H1 (cell line): ENCODE measurements around the gene ZBTB4. TPM values are rescaled to one million over a fixed set of nuclear protein-coding genes. Genes with fewer than 3 reads are reported as not detected.

Experiments
- CTCF ChIA-PET: fragments of 300-600 bp; sonication (Branson Sonifier 250); formaldehyde crosslinking; loops from one replicate; lab custom pipeline; 2021; ENCODE audit not compliant: partially characterized antibody; lab: Charles Lee
- POLR2A ChIA-PET: fragments of 300-600 bp; sonication (Branson Sonifier 250); formaldehyde crosslinking; loops from one replicate; lab custom pipeline; 2021; ENCODE audit warnings: inconsistent platforms; ENCODE audit not compliant: partially characterized antibody; lab: Charles Lee
- DNase-seq, 2 experiments: peaks; one replicate each; pipeline versions ENCODE4 v3.0.0 to v3.0.0-alpha.2; 2010 to 2022; ENCODE audit warnings: low spot score in 2 of 2, low read depth in 1 of 2, mixed read lengths in 1 of 2
- FAIRE-seq: peaks from 2 replicates; lab custom pipeline; 2011; peaks lifted over from hg19 to GRCh38; lab: Jason Lieb, UNC
- H2AFZ ChIP-seq: 2 replicates; pipeline ENCODE4 v1.8.1; 2012; ENCODE audit warnings: low read length, inconsistent platforms
- H2AK5ac ChIP-seq: 2 replicates; pipeline ENCODE4 v1.6.1; 2013; ENCODE audit warnings: low read depth, low read length
- H2BK120ac ChIP-seq: replicated peaks from 2 replicates; pipeline ENCODE3; 2013; ENCODE audit warnings: low read depth, low read length, inconsistent platforms
- H2BK12ac ChIP-seq: 2 replicates; pipeline ENCODE4 v1.6.1; 2013; ENCODE audit warnings: low read depth, low read length
- H2BK15ac ChIP-seq: 2 replicates; pipeline ENCODE4 v1.6.1; 2013; ENCODE audit warnings: low read length
- H2BK20ac ChIP-seq: 2 replicates; pipeline ENCODE4 v1.6.1; 2013; ENCODE audit warnings: low read length
- H2BK5ac ChIP-seq: 2 replicates; pipeline ENCODE4 v1.6.1; 2013; ENCODE audit warnings: low read depth, low read length
- H3K14ac ChIP-seq: 2 replicates; pipeline ENCODE4 v1.6.1; 2013; ENCODE audit warnings: inconsistent platforms; ENCODE audit not compliant: insufficient read length
- H3K18ac ChIP-seq: 2 replicates; pipeline ENCODE4 v1.6.1; 2013; ENCODE audit warnings: low read length; ENCODE audit errors: extremely low read depth
- H3K23ac ChIP-seq: 2 replicates; pipeline ENCODE4 v1.6.1; 2013; ENCODE audit warnings: inconsistent platforms; ENCODE audit not compliant: insufficient read length
- H3K23me2 ChIP-seq: 2 replicates; pipeline ENCODE4 v1.6.1; 2013; ENCODE audit warnings: low read depth, low read length
- H3K27ac ChIP-seq: 2 replicates; pipeline ENCODE4 v1.6.1; 2011; ENCODE audit warnings: low read depth, low read length, inconsistent platforms
- H3K27me3 ChIP-seq, 4 experiments: replicated peaks in 1 of 4; 1 replicate in 1 of 4; 2 replicates in 3 of 4; pipeline versions ENCODE4 v1.6.1 to v1.8.1; 2011 to 2013; ENCODE audit warnings: low read length in 3 of 4, mild to moderate bottlenecking in 3 of 4, inconsistent platforms in 2 of 4, mixed read lengths in 2 of 4, moderate library complexity in 1 of 4; ENCODE audit not compliant: control insufficient read depth in 3 of 4, insufficient read depth in 3 of 4; ENCODE audit errors: extremely low read depth in 1 of 4
- H3K36me3 ChIP-seq, 4 experiments: 2 replicates each; pipeline versions ENCODE4 v1.6.1 to v1.8.1; 2011 to 2013; ENCODE audit warnings: mild to moderate bottlenecking in 4 of 4, low read length in 3 of 4, moderate library complexity in 2 of 4, control low read depth in 1 of 4, inconsistent platforms in 1 of 4; ENCODE audit not compliant: insufficient read depth in 4 of 4, control insufficient read depth in 2 of 4
- H3K4ac ChIP-seq: replicated peaks from 2 replicates; pipeline ENCODE3; 2013; ENCODE audit warnings: low read length, low read depth, mixed read lengths, inconsistent platforms; ENCODE audit not compliant: insufficient read length
- H3K4me1 ChIP-seq, 4 experiments: replicated peaks in 1 of 4; 1 replicate in 1 of 4; 2 replicates in 3 of 4; pipeline versions ENCODE4 v1.6.1 to v1.8.1; 2011 to 2013; ENCODE audit warnings: low read length in 3 of 4, inconsistent platforms in 2 of 4, mixed read lengths in 1 of 4; ENCODE audit not compliant: insufficient read depth in 4 of 4, control insufficient read depth in 3 of 4
- H3K4me2 ChIP-seq, 2 experiments: 2 replicates each; pipeline versions ENCODE4 v1.6.1 to v1.8.1; 2011 to 2013; ENCODE audit warnings: low read depth in 2 of 2, low read length in 2 of 2, control low read depth in 1 of 2, inconsistent platforms in 1 of 2, mild to moderate bottlenecking in 1 of 2; ENCODE audit not compliant: insufficient read depth in 1 of 2
- H3K4me3 ChIP-seq, 4 experiments: fragments of 200-600, 300-600 bp in 1 of 4; sonication (generic), shearing (Covaris generic), sonication (Bioruptor Twin) in 1 of 4; 2 replicates each; pipeline versions ENCODE4 v1.5.1 to v1.8.1; 2011 to 2016; ENCODE audit warnings: low read length in 4 of 4, low read depth in 3 of 4, control low read depth in 2 of 4, inconsistent platforms in 2 of 4, mild to moderate bottlenecking in 2 of 4, mixed read lengths in 1 of 4, moderate library complexity in 1 of 4; ENCODE audit not compliant: insufficient read depth in 2 of 4; ENCODE audit errors: extremely low read depth in 1 of 4
- H3K56ac ChIP-seq: replicated peaks from 2 replicates; pipeline ENCODE3; 2013; ENCODE audit warnings: low read depth, mild to moderate bottlenecking, mixed read lengths, low read length, inconsistent platforms; ENCODE audit not compliant: insufficient read length
- H3K79me1 ChIP-seq: 2 replicates; pipeline ENCODE4 v1.6.1; 2013; ENCODE audit warnings: low read depth, low read length, control low read depth
- H3K79me2 ChIP-seq, 2 experiments: 2 replicates each; pipeline versions ENCODE4 v1.6.1 to v1.8.1; 2012 to 2013; ENCODE audit warnings: low read length in 2 of 2, mild to moderate bottlenecking in 2 of 2, inconsistent platforms in 1 of 2; ENCODE audit not compliant: insufficient read depth in 2 of 2, control insufficient read depth in 1 of 2
- H3K9ac ChIP-seq, 4 experiments: replicated peaks in 1 of 4; 1 replicate in 1 of 4; 2 replicates in 3 of 4; pipeline versions ENCODE4 v1.6.1 to v1.8.1; 2011 to 2013; ENCODE audit warnings: low read depth in 3 of 4, low read length in 3 of 4, control low read depth in 2 of 4, mild to moderate bottlenecking in 2 of 4, moderate library complexity in 2 of 4, inconsistent platforms in 1 of 4; ENCODE audit errors: extremely low read depth in 1 of 4
- H3K9me3 ChIP-seq, 2 experiments: 2 replicates each; pipeline versions ENCODE4 v1.6.1 to v1.8.1; 2012 to 2013; ENCODE audit warnings: mild to moderate bottlenecking in 2 of 2, moderate library complexity in 2 of 2, control low read depth in 1 of 2, inconsistent platforms in 1 of 2, low read depth in 1 of 2, low read length in 1 of 2, mixed read lengths in 1 of 2; ENCODE audit not compliant: insufficient read depth in 2 of 2
- H4K20me1 ChIP-seq, 2 experiments: replicated peaks in 1 of 2; 2 replicates each; pipeline versions ENCODE3 to v1.8.1; 2011 to 2013; ENCODE audit warnings: inconsistent platforms in 2 of 2, low read length in 2 of 2, mild to moderate bottlenecking in 1 of 2; ENCODE audit not compliant: insufficient read depth in 2 of 2, control insufficient read depth in 1 of 2
- H4K5ac ChIP-seq: 2 replicates; pipeline ENCODE4 v1.6.1; 2013; ENCODE audit warnings: low read length, low read depth, mixed read lengths, inconsistent platforms; ENCODE audit not compliant: insufficient read length
- H4K8ac ChIP-seq: 2 replicates; pipeline ENCODE4 v1.8.0; 2013; ENCODE audit warnings: mild to moderate bottlenecking, moderate library complexity, low read length, inconsistent platforms; ENCODE audit not compliant: insufficient read depth; ENCODE audit errors: extremely low read depth
- H4K91ac ChIP-seq: replicated peaks from 2 replicates; pipeline ENCODE3; 2013; ENCODE audit warnings: low read length, mixed read lengths, inconsistent platforms; ENCODE audit not compliant: insufficient read length
- ASH2L ChIP-seq: fragments of 200-600, 300-600 bp; sonication (generic); IDR thresholded peaks from one replicate; pipeline ENCODE4 v1.7.1; 2017; ENCODE audit warnings: low read length
- BACH1 ChIP-seq: IDR thresholded peaks from 2 replicates; pipeline ENCODE4 v1.6.1; 2012; ENCODE audit warnings: low read length, improper control_type of control experiment
- CBX5 ChIP-seq: fragments of 300-800, 300-1000 bp; sonication (generic); IDR thresholded peaks from 2 replicates; pipeline ENCODE4 v1.7.1; 2016; ENCODE audit warnings: antibody characterized with exemption, low read length, low read depth
- CEBPB ChIP-seq: IDR thresholded peaks from 2 replicates; pipeline ENCODE4 v1.6.1; 2012; ENCODE audit warnings: low read depth, low read length
- EGR1 ChIP-seq: IDR thresholded peaks from 2 replicates; pipeline ENCODE4 v1.6.1; 2011; ENCODE audit warnings: low read depth, low read length, borderline replicate concordance
- EZH2 ChIP-seq: fragments of 200-600 bp; sonication (generic); IDR thresholded peaks from 2 replicates; pipeline ENCODE4 v1.7.1; 2012; ENCODE audit warnings: low read depth, mild to moderate bottlenecking, moderate library complexity, low read length, inconsistent platforms; ENCODE audit not compliant: severe bottlenecking
- JUN ChIP-seq: IDR thresholded peaks from 2 replicates; pipeline ENCODE4 v1.6.1; 2011; ENCODE audit warnings: low read depth, mild to moderate bottlenecking, improper control_type of control experiment, low read length
- JUND ChIP-seq: IDR thresholded peaks from 2 replicates; pipeline ENCODE4 v1.6.1; 2011; ENCODE audit warnings: mild to moderate bottlenecking, improper control_type of control experiment, low read length
- KDM4A ChIP-seq: IDR thresholded peaks from one replicate; pipeline ENCODE4 v1.7.1; 2012; ENCODE audit warnings: low read depth, mild to moderate bottlenecking, moderate library complexity, low read length, inconsistent platforms; ENCODE audit not compliant: severe bottlenecking
- NRF1 ChIP-seq: IDR thresholded peaks from 2 replicates; pipeline ENCODE4 v1.6.1; 2011; ENCODE audit warnings: mild to moderate bottlenecking, low read depth, low read length, improper control_type of control experiment
- POU5F1 ChIP-seq: IDR thresholded peaks from 2 replicates; pipeline ENCODE4 v1.6.1; 2011; ENCODE audit warnings: low read depth, mild to moderate bottlenecking, low read length, moderate library complexity
- SIX5 ChIP-seq: IDR thresholded peaks from 2 replicates; pipeline ENCODE4 v1.6.1; 2011; ENCODE audit warnings: mild to moderate bottlenecking, low read depth, low read length
- SP2 ChIP-seq: IDR thresholded peaks from 2 replicates; pipeline ENCODE4 v1.6.1; 2012; ENCODE audit warnings: mild to moderate bottlenecking, low read length, inconsistent platforms
- SP4 ChIP-seq: IDR thresholded peaks from 2 replicates; pipeline ENCODE4 v1.6.1; 2012; ENCODE audit warnings: low read length, inconsistent platforms
- SRF ChIP-seq: IDR thresholded peaks from 2 replicates; pipeline ENCODE4 v1.6.1; 2011; ENCODE audit warnings: mild to moderate bottlenecking, low read depth, low read length, moderate library complexity
- TAF7 ChIP-seq: optimal IDR thresholded peaks from 2 replicates; pipeline ENCODE3; 2011; ENCODE audit warnings: low read depth, mild to moderate bottlenecking, inconsistent platforms, low read length, moderate library complexity, borderline replicate concordance
- WGBS, 2 experiments: shearing (Covaris generic) in 1 of 2; methylation state at CpG; one replicate each; pipeline versions ENCODE4 v1.1.6 to v1.1.7; 2013 to 2015; ENCODE audit warnings: low lambda C conversion rate in 2 of 2, mixed read lengths in 2 of 2, inconsistent platforms in 1 of 2, low coverage in 1 of 2, missing lambda C conversion rate in 1 of 2; ENCODE audit not compliant: insufficient replicate concordance in 2 of 2, insufficient coverage in 1 of 2, insufficient read length in 1 of 2; ENCODE audit errors: extremely low coverage in 1 of 2, missing lambda C conversion rate in 1 of 2; 5-methylcytosine and 5-hydroxymethylcytosine counted together
- polyA plus RNA-seq, 7 experiments: library from polyadenylated mRNA; depleted of rRNA in 3 of 7; stranded (reverse) in 5 of 7; unstranded in 2 of 7; fragments of >200 nt in 5 of 7; fragments of 200-250 nt in 2 of 7; gene quantifications; 1 replicate in 5 of 7; 2 replicates in 1 of 7; 4 replicates in 1 of 7; pipeline versions ENCODE4 v1.2.1 to v1.2.3, GENCODE V29; 2011 to 2013; ENCODE audit warnings: missing spikeins in 2 of 7, mixed read lengths in 2 of 7
- total RNA-seq: library from RNA; stranded (reverse); fragmentation: NEBNext Ultra II Directional; extraction: Animal tissue kit (Norgen Biotek cat#: 25700); gene quantifications from 2 replicates; pipeline ENCODE4 v1.2.1, GENCODE V29; 2021

Gene ZBTB4
- total and polyA plus RNA-seq, 2 of the 8 experiments (the other 6 are each of a cell fraction or from before 2014, with no cell fraction given): 5.9 to 10.1 TPM

DNA sequence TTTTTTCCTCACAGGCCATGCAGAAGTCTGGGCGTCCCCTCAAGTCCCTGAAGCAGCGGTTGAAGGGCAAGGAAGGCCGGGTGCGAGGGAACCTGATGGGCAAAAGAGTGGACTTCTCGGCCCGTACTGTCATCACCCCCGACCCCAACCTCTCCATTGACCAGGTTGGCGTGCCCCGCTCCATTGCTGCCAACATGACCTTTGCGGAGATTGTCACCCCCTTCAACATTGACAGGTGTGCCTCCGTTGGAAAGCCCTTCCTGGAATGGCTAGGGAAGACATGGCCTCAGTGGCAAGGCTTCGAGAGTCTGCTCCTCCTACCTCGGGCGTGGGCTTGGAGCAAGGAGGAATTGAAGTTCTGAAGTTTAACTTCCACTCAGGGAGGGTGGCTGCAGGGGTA is 18.2 kb upstream of the ZBTB4 start:
- FAIRE-seq (no peak), DNase-seq (no peak)
- Histone ChIP-seq H3K4me3 (no peak overlapping the region), H4K8ac (no peak overlapping the region), H2AFZ (no peak overlapping the region), H2BK120ac (no peak overlapping the region), H3K27me3 (no peaks in the 10 kb centered on the region), H3K14ac (no peak overlapping the region), H2BK20ac (no peak overlapping the region), H3K18ac (no peak overlapping the region), H3K79me2 (peaks cover 8 to 32% of the 10 kb centered on the region in 2 experiments), H3K79me1 (peaks cover 17% of the 10 kb centered on the region), H3K23ac (no peak overlapping the region), H3K9me3 (no peaks in the 10 kb centered on the region), H3K56ac (no peak overlapping the region), H4K91ac (no peak overlapping the region), H3K4me2 (no peak overlapping the region), H4K5ac (no peak overlapping the region), H3K4me1 (no peaks in the 10 kb centered on the region), H2BK12ac (no peak overlapping the region), H4K20me1 (peaks cover 21 to 31% of the 10 kb centered on the region in 2 experiments), H2BK5ac (no peak overlapping the region), H3K23me2 (no peaks in the 10 kb centered on the region), H2AK5ac (no peak overlapping the region), H3K36me3 (peaks cover 52 to 73% (median 64%) of the 10 kb centered on the region in 4 experiments), H3K4ac (no peak overlapping the region), H3K27ac (no peak overlapping the region), H2BK15ac (no peak overlapping the region), H3K9ac (no peak overlapping the region)
- POLR2A ChIA-PET: interaction anchor here (0.7 to 6.3 kb wide), 5 partner anchors 10 to 99 kb away, joined by 3 to 58 read pairs (median 3); partner anchors contain the start of genes POLR2A and SPEM1
- CTCF ChIA-PET: interaction anchor here (0.7 to 2.8 kb wide), 6 partner anchors 10 to 63 kb away, joined by 3 to 18 read pairs (median 5); no protein-coding TSS in a partner anchor
- WGBS, 2 experiments: 95% methylated on average over 14 of the region's 14 CpGs; no CpG with 5 or more reads in 1 of the 2 experiments
- TF ChIP-seq EGR1: no peak
- TF ChIP-seq SRF: no peak
- TF ChIP-seq JUND: no peak
- TF ChIP-seq TAF7: no peak
- no peak for TF ChIP-seq BACH1
- TF ChIP-seq NRF1: no peak
- TF ChIP-seq KDM4A: no peak
- TF ChIP-seq ASH2L: no peak
- TF ChIP-seq CEBPB: no peak
- TF ChIP-seq SP2: no peak
- no peak for TF ChIP-seq CBX5
- TF ChIP-seq SIX5: no peak
- no peak for TF ChIP-seq JUN
- no peak for TF ChIP-seq SP4
- TF ChIP-seq POU5F1: no peak
- TF ChIP-seq EZH2: no peak
